H9 (cell line): ENCODE data around the gene DTWD1. TPM values are rescaled to one million over a fixed set of nuclear protein-coding genes. Genes with fewer than 3 reads are reported as not detected.

ENCODE experiments used
- DNase-seq: peaks from one replicate; pipeline ENCODE4 v3.0.0-alpha.2; 2017
- H2AFZ ChIP-seq: one replicate; pipeline ENCODE4 v1.6.1; 2013; ENCODE audit warnings: mild to moderate bottlenecking, low read length, control low read depth, moderate library complexity
- H2AK5ac ChIP-seq: 2 replicates; pipeline ENCODE4 v1.6.1; 2013; ENCODE audit warnings: low read length, control low read depth, mixed read lengths; ENCODE audit not compliant: insufficient read length
- H2BK120ac ChIP-seq: one replicate; pipeline ENCODE4 v1.6.1; 2013; ENCODE audit warnings: low read depth, mild to moderate bottlenecking, low read length, control low read depth, inconsistent platforms; ENCODE audit not compliant: poor library complexity, severe bottlenecking
- H2BK12ac ChIP-seq: 2 replicates; pipeline ENCODE4 v1.6.1; 2013; ENCODE audit warnings: low read length, control low read depth, mixed read lengths, low read depth; ENCODE audit not compliant: insufficient read length
- H2BK15ac ChIP-seq: 2 replicates; pipeline ENCODE4 v1.6.1; 2013; ENCODE audit warnings: low read depth, low read length, control low read depth
- H2BK20ac ChIP-seq: one replicate; pipeline ENCODE4 v1.6.1; 2013; ENCODE audit warnings: low read depth, mild to moderate bottlenecking, low read length, control low read depth, inconsistent platforms; ENCODE audit not compliant: poor library complexity, severe bottlenecking
- H2BK5ac ChIP-seq: 2 replicates; pipeline ENCODE4 v1.6.1; 2013; ENCODE audit warnings: low read length, control low read depth, mixed read lengths; ENCODE audit not compliant: insufficient read length
- H3K14ac ChIP-seq: 2 replicates; pipeline ENCODE4 v1.6.1; 2013; ENCODE audit warnings: low read length, control low read depth; ENCODE audit not compliant: insufficient read depth
- H3K18ac ChIP-seq: 2 replicates; pipeline ENCODE4 v1.6.1; 2013; ENCODE audit warnings: low read depth, mild to moderate bottlenecking, mixed read lengths, low read length, control low read depth; ENCODE audit not compliant: insufficient read length
- H3K23ac ChIP-seq: 2 replicates; pipeline ENCODE4 v1.6.1; 2013; ENCODE audit warnings: low read length, control low read depth, mixed read lengths, low read depth; ENCODE audit not compliant: insufficient read length
- H3K23me2 ChIP-seq: 2 replicates; pipeline ENCODE4 v1.6.1; 2013; ENCODE audit warnings: low read depth, mild to moderate bottlenecking, mixed read lengths, low read length, control low read depth; ENCODE audit not compliant: insufficient read length, poor library complexity, severe bottlenecking
- H3K27ac ChIP-seq: 2 replicates; pipeline ENCODE4 v1.5.1; 2013; ENCODE audit warnings: low read length, control low read depth, mixed read lengths, low read depth; ENCODE audit not compliant: insufficient read length
- H3K27me3 ChIP-seq: 2 replicates; pipeline ENCODE4 v1.6.1; 2013; ENCODE audit warnings: low read length, control low read depth, inconsistent platforms; ENCODE audit not compliant: insufficient read depth
- H3K4ac ChIP-seq: 2 replicates; pipeline ENCODE4 v1.6.1; 2013; ENCODE audit warnings: low read depth, mild to moderate bottlenecking, control low read depth, inconsistent platforms, low read length, moderate library complexity
- H3K4me1 ChIP-seq: 2 replicates; pipeline ENCODE4 v1.6.1; 2013; ENCODE audit warnings: low read length, control low read depth, inconsistent platforms; ENCODE audit not compliant: insufficient read depth
- H3K4me2 ChIP-seq: 2 replicates; pipeline ENCODE4 v1.6.1; 2013; ENCODE audit warnings: low read length, control low read depth, mixed read lengths; ENCODE audit not compliant: insufficient read length, insufficient read depth
- H3K56ac ChIP-seq: 2 replicates; pipeline ENCODE4 v1.6.1; 2013; ENCODE audit warnings: low read depth, mild to moderate bottlenecking, mixed read lengths, low read length, control low read depth; ENCODE audit not compliant: insufficient read length
- H3K79me1 ChIP-seq: 2 replicates; pipeline ENCODE4 v1.6.1; 2013; ENCODE audit warnings: low read depth, mild to moderate bottlenecking, moderate library complexity, low read length, control low read depth, inconsistent platforms; ENCODE audit not compliant: insufficient read depth, poor library complexity, severe bottlenecking
- H3K79me2 ChIP-seq: 2 replicates; pipeline ENCODE4 v1.6.1; 2013; ENCODE audit warnings: low read length, control low read depth, inconsistent platforms; ENCODE audit not compliant: insufficient read depth
- H3K9ac ChIP-seq: 2 replicates; pipeline ENCODE4 v1.6.1; 2013; ENCODE audit warnings: low read length, control low read depth, mixed read lengths; ENCODE audit not compliant: insufficient read length; ENCODE audit errors: extremely low read depth
- H3K9me3 ChIP-seq: one replicate; pipeline ENCODE4 v1.6.1; 2013; ENCODE audit warnings: low read depth, low read length, inconsistent platforms; ENCODE audit not compliant: control insufficient read depth
- H3T11ph ChIP-seq: one replicate; pipeline ENCODE4 v1.6.1; 2013; ENCODE audit warnings: mild to moderate bottlenecking, low read length, control low read depth, inconsistent platforms
- H4K20me1 ChIP-seq: one replicate; pipeline ENCODE4 v1.6.1; 2013; ENCODE audit not compliant: control insufficient read depth, insufficient read length, insufficient read depth
- H4K5ac ChIP-seq: 2 replicates; pipeline ENCODE4 v1.6.1; 2013; ENCODE audit warnings: low read depth, mild to moderate bottlenecking, mixed read lengths, low read length, control low read depth; ENCODE audit not compliant: insufficient read length
- H4K8ac ChIP-seq: replicated peaks from 2 replicates; pipeline ENCODE4 v1.6.1; 2013; ENCODE audit warnings: low read length, control low read depth, mixed read lengths, low read depth; ENCODE audit not compliant: insufficient read length
- H4K91ac ChIP-seq: 2 replicates; pipeline ENCODE4 v1.6.1; 2013; ENCODE audit warnings: low read depth, mild to moderate bottlenecking, moderate library complexity, mixed read lengths, low read length, control low read depth; ENCODE audit not compliant: insufficient read length
- H3K27ac Mint-ChIP-seq, 3 experiments: 2 replicates in 2 of 3; 3 replicates in 1 of 3; pipeline ENCODE4 v1.8.0; 2020 to 2021; ENCODE audit warnings: mixed read lengths in 3 of 3, mild to moderate bottlenecking in 1 of 3, moderate library complexity in 1 of 3
- H3K27me3 Mint-ChIP-seq: 2 replicates; pipeline ENCODE4 v1.8.0; 2021; ENCODE audit warnings: low read depth, mild to moderate bottlenecking, moderate library complexity, mixed read lengths
- H3K36me3 Mint-ChIP-seq, 3 experiments: 2 replicates in 2 of 3; 3 replicates in 1 of 3; pipeline ENCODE4 v1.8.0; 2020 to 2021; ENCODE audit warnings: low read depth in 3 of 3, mixed read lengths in 3 of 3; ENCODE audit not compliant: insufficient read depth in 1 of 3
- H3K4me1 Mint-ChIP-seq, 2 experiments: 2 replicates each; pipeline ENCODE4 v1.8.0; 2020; ENCODE audit warnings: mixed read lengths in 2 of 2
- H3K4me3 Mint-ChIP-seq, 2 experiments: 2 replicates in 1 of 2; 3 replicates in 1 of 2; pipeline ENCODE4 v1.8.0; 2020 to 2021; ENCODE audit warnings: mild to moderate bottlenecking in 2 of 2, mixed read lengths in 2 of 2, moderate library complexity in 1 of 2
- H3K9me3 Mint-ChIP-seq, 2 experiments: 2 replicates in 1 of 2; 3 replicates in 1 of 2; pipeline ENCODE4 v1.8.0; 2020; ENCODE audit warnings: mild to moderate bottlenecking in 2 of 2, mixed read lengths in 2 of 2, moderate library complexity in 1 of 2
- CTCF ChIP-seq: fragments of 200-600 bp; sonication (generic); conservative IDR thresholded peaks from 3 replicates; pipeline ENCODE4 v1.8.0; 2021; ENCODE audit warnings: antibody characterized with exemption, mild to moderate bottlenecking
- total RNA-seq: library from RNA; stranded (reverse); gene quantifications from 2 replicates; pipeline ENCODE4 v1.2.1, GENCODE V29; 2021

Gene DTWD1
- total RNA-seq, 1 experiment from 2014 or later, result 26.7 TPM

DNA sequence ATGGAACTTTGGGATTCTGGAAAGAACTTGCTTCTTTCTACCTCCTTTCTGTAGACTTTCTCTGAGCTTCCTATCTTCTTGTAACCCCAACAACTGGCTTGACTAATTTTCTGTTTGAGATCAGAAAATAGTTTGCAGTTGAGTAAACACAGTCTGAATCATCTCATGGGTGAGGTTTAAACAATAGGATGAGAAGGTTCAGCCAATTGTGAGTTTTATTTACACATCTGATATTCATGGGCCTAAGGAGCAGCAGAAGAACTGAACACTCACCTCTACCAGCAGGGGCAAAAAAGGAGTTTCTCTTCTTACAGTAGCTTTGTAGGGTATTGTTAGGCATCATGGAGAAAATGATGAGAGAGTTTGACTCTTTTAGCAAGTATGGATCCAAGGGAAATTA lies 54.2 kb downstream of the DTWD1 start:
- Histone ChIP-seq H3K27ac (no peak overlapping the region), H2AFZ (no peak overlapping the region), H2BK20ac (no peak overlapping the region), H3K18ac (no peak overlapping the region), H3K14ac (no peak overlapping the region), H2BK120ac (no peak overlapping the region), H4K20me1 (no peaks in the 10 kb centered on the region), H2BK5ac (no peak overlapping the region), H3K23ac (no peak overlapping the region), H3K56ac (no peak overlapping the region), H3K4me2 (no peak overlapping the region), H3K79me1 (no peaks in the 10 kb centered on the region), H3K4me1 (no peaks in the 10 kb centered on the region), H2BK12ac (no peak overlapping the region), H3K9ac (no peak overlapping the region), H3T11ph (no peak overlapping the region), H2AK5ac (no peak overlapping the region), H3K23me2 (no peaks in the 10 kb centered on the region), H3K27me3 (no peaks in the 10 kb centered on the region), H3K4ac (no peak overlapping the region), H4K91ac (no peak overlapping the region), H2BK15ac (no peak overlapping the region), H4K5ac (no peak overlapping the region), H3K79me2 (no peaks in the 10 kb centered on the region), H4K8ac (no peak overlapping the region), H3K9me3 (no peaks in the 10 kb centered on the region)
- no peak overlapping the region for H3K27ac Mint-ChIP-seq
- H3K36me3 Mint-ChIP-seq, result no peaks in the 10 kb centered on the region
- H3K27me3 Mint-ChIP-seq, result no peaks in the 10 kb centered on the region
- no peak for DNase-seq
- no peak overlapping the region for H3K4me3 Mint-ChIP-seq
- peaks cover 5 to 9% of the 10 kb centered on the region in 2 experiments for H3K4me1 Mint-ChIP-seq
- peak; percentile 34; the same call in 2 of the 3 replicates for TF ChIP-seq CTCF
- no peaks in the 10 kb centered on the region for H3K9me3 Mint-ChIP-seq
